PFSK-1 (cell line): ENCODE results near the gene PAAF1. TPM values are rescaled to one million over a fixed set of nuclear protein-coding genes. Genes with fewer than 3 reads are reported as not detected.
A peak's percentile ranks its signal among the peaks of the same experiment; 100 is the strongest.

Source experiments
- FOXP2 ChIP-seq: optimal IDR thresholded peaks from 2 replicates; pipeline ENCODE3; 2011; ENCODE audit warnings: borderline replicate concordance, control low read depth, inconsistent platforms; ENCODE audit not compliant: insufficient read depth; ENCODE audit errors: extremely low read length, extremely low read depth
- POLR2AphosphoS5 ChIP-seq: IDR thresholded peaks from 2 replicates; pipeline ENCODE4 v1.6.1; 2012; ENCODE audit warnings: low read depth, mild to moderate bottlenecking, control low read depth, low read length, moderate library complexity
- REST ChIP-seq, 2 experiments: IDR thresholded peaks; 2 replicates each; pipeline versions ENCODE4 v1.6.1 to v1.8.0; 2011 to 2012; ENCODE audit warnings: low read depth in 2 of 2, low read length in 2 of 2, control low read depth in 1 of 2, inconsistent platforms in 1 of 2, mild to moderate bottlenecking in 1 of 2, moderate library complexity in 1 of 2; ENCODE audit not compliant: insufficient read depth in 1 of 2
- SIN3A ChIP-seq: IDR thresholded peaks from 2 replicates; pipeline ENCODE4 v1.6.1; 2012; ENCODE audit warnings: mild to moderate bottlenecking, low read length, moderate library complexity, borderline replicate concordance; ENCODE audit not compliant: insufficient read depth
- TAF1 ChIP-seq: IDR thresholded peaks from 2 replicates; pipeline ENCODE4 v1.6.1; 2012; ENCODE audit warnings: low read length, control low read depth, borderline replicate concordance; ENCODE audit not compliant: insufficient read depth
- polyA plus RNA-seq: library from polyadenylated mRNA; unstranded; fragments of >200 nt; gene quantifications from one replicate; pipeline ENCODE4 v1.2.1, GENCODE V29; 2012; ENCODE audit warnings: low read depth, missing spikeins; ENCODE audit not compliant: insufficient read length

The PAAF1 gene
- 16.8 TPM for polyA plus RNA-seq

GRCh38 chr11:73876424-73877310 lies at the start of gene PAAF1, which contains the start of gene COA4:
TSS of gene PAAF1 (plus strand) at chr11:73876999. CDS start at chr11:73877022, 23 bp downstream.
TSS of gene COA4 (minus strand) at chr11:73876846. CDS start at chr11:73873378, 3,468 bp downstream.
- TF ChIP-seq POLR2AphosphoS5 = peak; percentile 93
- TF ChIP-seq FOXP2 = no peak
- TF ChIP-seq SIN3A = no peak
- peak; percentile 28 to 40; a peak in 2 of 4 replicates for TF ChIP-seq REST (IDR thresholded peaks at IDR 0.05; ENCODE audit: insufficient read depth in 1 of 2, low read depth in 2 of 2, low read length in 2 of 2)
- peak; percentile 86 for TF ChIP-seq TAF1

- no peak for TF ChIP-seq TAF1
- TF ChIP-seq REST (IDR thresholded peaks at IDR 0.05; ENCODE audit: insufficient read depth in 1 of 2, low read depth in 2 of 2, low read length in 2 of 2) = no peak
- TF ChIP-seq FOXP2 = no peak
- no peak for TF ChIP-seq SIN3A
- TF ChIP-seq POLR2AphosphoS5 = no peak
Measured at GRCh38 chr11:73830261-73830660, 46.5 kb upstream of the PAAF1 start.

- TF ChIP-seq REST (IDR thresholded peaks at IDR 0.05; ENCODE audit: insufficient read depth in 1 of 2, low read depth in 2 of 2, low read length in 2 of 2) = no peak
- TF ChIP-seq FOXP2 = no peak
- TF ChIP-seq SIN3A = no peak
- no peak for TF ChIP-seq POLR2AphosphoS5
Measured at GRCh38 chr11:73833067-73833466, 43.7 kb upstream of the PAAF1 start.

- TF ChIP-seq TAF1 = no peak
- TF ChIP-seq REST (IDR thresholded peaks at IDR 0.05; ENCODE audit: insufficient read depth in 1 of 2, low read depth in 2 of 2, low read length in 2 of 2) = no peak
- TF ChIP-seq FOXP2 = no peak
- TF ChIP-seq SIN3A = no peak
- no peak for TF ChIP-seq POLR2AphosphoS5
Measured at GRCh38 chr11:73838443-73839122, 38.2 kb upstream of the PAAF1 start.
